ENCODE results near the gene RNF180.
"Not testable (repeated sequence)": the region's sequence is repeated elsewhere in the genome, so short reads cannot be mapped to it uniquely, and the experiment has no call there.

The RNF180 gene

GRCh38 chr5:64269164-64269563 is 103.5 kb downstream of the RNF180 start:
- no peak for DNase-seq (ENCODE audit: low read depth in 1 of 2, low spot score in 1 of 2)

GRCh38 chr5:64273276-64273675 is 107.6 kb downstream of the RNF180 start:
- no peak for DNase-seq (ENCODE audit: low read depth in 1 of 2, low spot score in 1 of 2)

GRCh38 chr5:64285188-64286130 is 119.8 kb downstream of the RNF180 start:
- DNase-seq (ENCODE audit: low read depth in 1 of 2, low spot score in 1 of 2): no peak

- no peak for DNase-seq (ENCODE audit: low read depth in 1 of 2, low spot score in 1 of 2)
Observed at GRCh38 chr5:64286381-64286780, 120.7 kb downstream of the RNF180 start.

- not testable (repeated sequence) for DNase-seq (ENCODE audit: low read depth in 1 of 2, low spot score in 1 of 2)
Observed at GRCh38 chr5:64288496-64288895, 122.9 kb downstream of the RNF180 start.

- DNase-seq (ENCODE audit: low read depth in 1 of 2, low spot score in 1 of 2): no peak
Observed at GRCh38 chr5:64292611-64293215, 127.1 kb downstream of the RNF180 start.

GRCh38 chr5:64295101-64295500 is 129.5 kb downstream of the RNF180 start:
- DNase-seq (ENCODE audit: low read depth in 1 of 2, low spot score in 1 of 2): no peak

- no peak for DNase-seq (ENCODE audit: low read depth in 1 of 2, low spot score in 1 of 2)
Observed at GRCh38 chr5:64298586-64298985, 132.9 kb downstream of the RNF180 start.

GRCh38 chr5:64299805-64300204 is 134.2 kb downstream of the RNF180 start:
- DNase-seq (ENCODE audit: low read depth in 1 of 2, low spot score in 1 of 2): no peak

GRCh38 chr5:64301566-64301965 is 135.9 kb downstream of the RNF180 start:
- DNase-seq (ENCODE audit: low read depth in 1 of 2, low spot score in 1 of 2): no peak

- DNase-seq (ENCODE audit: low read depth in 1 of 2, low spot score in 1 of 2): no peak
Observed at GRCh38 chr5:64308135-64308534, 142.5 kb downstream of the RNF180 start.

- no peak for DNase-seq (ENCODE audit: low read depth in 1 of 2, low spot score in 1 of 2)
Observed at GRCh38 chr5:64312491-64312890, 146.8 kb downstream of the RNF180 start.

GRCh38 chr5:64315778-64316177 is 150.1 kb downstream of the RNF180 start:
- DNase-seq (ENCODE audit: low read depth in 1 of 2, low spot score in 1 of 2): no peak

GRCh38 chr5:64318175-64318574 is 152.5 kb downstream of the RNF180 start:
- DNase-seq (ENCODE audit: low read depth in 1 of 2, low spot score in 1 of 2): no peak

- DNase-seq (ENCODE audit: low read depth in 1 of 2, low spot score in 1 of 2): no peak
Observed at GRCh38 chr5:64323591-64323990, 157.9 kb downstream of the RNF180 start.

- no peak for DNase-seq (ENCODE audit: low read depth in 1 of 2, low spot score in 1 of 2)
Observed at GRCh38 chr5:64330728-64331231, 165.1 kb downstream of the RNF180 start.

- no peak for DNase-seq (ENCODE audit: low read depth in 1 of 2, low spot score in 1 of 2)
Observed at GRCh38 chr5:64331597-64332277, 166.1 kb downstream of the RNF180 start.

GRCh38 chr5:64333886-64334285 is 168.2 kb downstream of the RNF180 start:
- DNase-seq (ENCODE audit: low read depth in 1 of 2, low spot score in 1 of 2): no peak

- DNase-seq (ENCODE audit: low read depth in 1 of 2, low spot score in 1 of 2): no peak
Observed at GRCh38 chr5:64339769-64340168, 174.1 kb downstream of the RNF180 start.

- no peak for DNase-seq (ENCODE audit: low read depth in 1 of 2, low spot score in 1 of 2)
Observed at GRCh38 chr5:64340293-64340692, 174.7 kb downstream of the RNF180 start.

- DNase-seq (ENCODE audit: low read depth in 1 of 2, low spot score in 1 of 2): no peak
Observed at GRCh38 chr5:64341340-64341739, 175.7 kb downstream of the RNF180 start.

- no peak for DNase-seq (ENCODE audit: low read depth in 1 of 2, low spot score in 1 of 2)
Observed at GRCh38 chr5:64344501-64344900, 178.9 kb downstream of the RNF180 start.
